ENCODE data around the gene RIPOR3.

The RIPOR3 gene, protein sequence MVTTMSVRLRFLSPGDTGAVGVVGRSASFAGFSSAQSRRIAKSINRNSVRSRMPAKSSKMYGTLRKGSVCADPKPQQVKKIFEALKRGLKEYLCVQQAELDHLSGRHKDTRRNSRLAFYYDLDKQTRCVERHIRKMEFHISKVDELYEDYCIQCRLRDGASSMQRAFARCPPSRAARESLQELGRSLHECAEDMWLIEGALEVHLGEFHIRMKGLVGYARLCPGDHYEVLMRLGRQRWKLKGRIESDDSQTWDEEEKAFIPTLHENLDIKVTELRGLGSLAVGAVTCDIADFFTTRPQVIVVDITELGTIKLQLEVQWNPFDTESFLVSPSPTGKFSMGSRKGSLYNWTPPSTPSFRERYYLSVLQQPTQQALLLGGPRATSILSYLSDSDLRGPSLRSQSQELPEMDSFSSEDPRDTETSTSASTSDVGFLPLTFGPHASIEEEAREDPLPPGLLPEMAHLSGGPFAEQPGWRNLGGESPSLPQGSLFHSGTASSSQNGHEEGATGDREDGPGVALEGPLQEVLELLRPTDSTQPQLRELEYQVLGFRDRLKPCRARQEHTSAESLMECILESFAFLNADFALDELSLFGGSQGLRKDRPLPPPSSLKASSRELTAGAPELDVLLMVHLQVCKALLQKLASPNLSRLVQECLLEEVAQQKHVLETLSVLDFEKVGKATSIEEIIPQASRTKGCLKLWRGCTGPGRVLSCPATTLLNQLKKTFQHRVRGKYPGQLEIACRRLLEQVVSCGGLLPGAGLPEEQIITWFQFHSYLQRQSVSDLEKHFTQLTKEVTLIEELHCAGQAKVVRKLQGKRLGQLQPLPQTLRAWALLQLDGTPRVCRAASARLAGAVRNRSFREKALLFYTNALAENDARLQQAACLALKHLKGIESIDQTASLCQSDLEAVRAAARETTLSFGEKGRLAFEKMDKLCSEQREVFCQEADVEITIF

DNA sequence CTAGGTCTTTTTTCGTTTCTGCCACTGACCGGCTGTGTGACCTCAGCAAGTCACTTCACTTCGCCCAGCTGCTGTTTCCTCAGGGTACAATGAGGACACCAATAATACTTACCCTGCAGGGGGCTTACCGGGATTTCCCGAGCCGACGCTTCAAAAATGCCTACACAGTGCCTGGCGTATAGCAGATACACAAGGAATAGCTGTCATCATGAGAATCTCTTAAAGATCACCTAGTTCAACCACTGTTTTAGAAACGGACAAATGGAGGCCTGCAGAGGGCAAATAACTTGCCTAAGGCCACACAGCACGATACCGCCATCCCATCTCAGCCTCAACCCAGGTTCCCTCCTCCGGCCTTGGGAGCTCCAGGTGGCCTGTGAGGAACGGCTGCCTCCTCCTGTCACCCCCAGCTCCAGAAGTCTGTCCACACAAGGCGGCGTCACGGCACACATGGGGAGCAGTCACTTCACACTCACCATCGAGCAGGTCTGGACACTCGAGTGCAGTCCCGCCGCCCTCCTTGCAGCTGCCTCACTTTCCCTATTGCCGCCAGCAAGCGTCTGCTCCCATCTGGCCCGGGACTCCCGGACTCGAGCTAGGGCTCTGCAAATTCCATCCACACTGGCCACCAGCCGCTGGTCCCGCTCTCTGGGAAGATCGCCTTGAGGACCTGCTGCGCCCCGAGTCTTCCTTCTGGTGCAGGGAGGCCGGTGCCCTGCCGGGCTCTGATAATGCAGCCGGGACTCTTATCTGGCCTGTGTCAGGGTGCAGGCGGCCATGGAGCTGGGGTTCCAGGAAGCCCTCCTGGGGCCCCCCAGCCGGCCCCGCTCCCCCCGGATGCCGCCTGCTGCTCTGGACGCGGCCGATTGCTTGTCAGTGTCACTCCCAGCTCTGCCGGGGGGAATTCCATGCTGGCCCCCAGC is at the start of gene RIPOR3:
RIPOR3 (minus strand) TSS at position 893 of the 923 bp plus-strand sequence; CDS start at position 479, 414 bp downstream.
- no peak for DNase-seq (ENCODE audit: low spot score)

DNA sequence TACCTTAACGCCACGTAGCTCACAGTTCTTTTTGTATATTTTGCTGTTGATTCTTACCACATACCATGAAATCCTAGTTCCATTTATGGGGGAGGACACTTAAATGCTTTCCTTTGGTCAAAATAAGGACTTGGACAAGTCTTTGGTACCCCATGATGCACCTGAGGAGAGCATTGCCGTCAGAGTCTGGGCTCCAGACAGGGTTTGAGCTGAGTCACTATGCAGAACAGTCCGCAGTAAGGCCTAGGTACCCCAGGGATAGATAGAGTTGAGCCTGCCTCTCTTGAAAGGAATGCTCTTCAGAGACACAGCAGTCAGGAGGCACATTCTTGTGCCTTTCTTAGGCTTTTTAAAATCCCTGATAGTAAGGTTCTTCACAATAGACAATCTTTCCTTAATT is 46.0 kb upstream of the RIPOR3 start:
- DNase-seq (ENCODE audit: low spot score), result no peak

GRCh38 chr20:50735813-50736212 is 44.5 kb upstream of the RIPOR3 start:
- no peak for DNase-seq (ENCODE audit: low spot score)

- no peak for DNase-seq (ENCODE audit: low spot score)
Measured at GRCh38 chr20:50734730-50735679, 43.7 kb upstream of the RIPOR3 start.

GRCh38 chr20:50733644-50734349 is 42.5 kb upstream of the RIPOR3 start:
- no peak for DNase-seq (ENCODE audit: low spot score)

- DNase-seq (ENCODE audit: low spot score), result peak; percentile 45
Measured at GRCh38 chr20:50731930-50732690, 40.8 kb upstream of the RIPOR3 start.

DNA sequence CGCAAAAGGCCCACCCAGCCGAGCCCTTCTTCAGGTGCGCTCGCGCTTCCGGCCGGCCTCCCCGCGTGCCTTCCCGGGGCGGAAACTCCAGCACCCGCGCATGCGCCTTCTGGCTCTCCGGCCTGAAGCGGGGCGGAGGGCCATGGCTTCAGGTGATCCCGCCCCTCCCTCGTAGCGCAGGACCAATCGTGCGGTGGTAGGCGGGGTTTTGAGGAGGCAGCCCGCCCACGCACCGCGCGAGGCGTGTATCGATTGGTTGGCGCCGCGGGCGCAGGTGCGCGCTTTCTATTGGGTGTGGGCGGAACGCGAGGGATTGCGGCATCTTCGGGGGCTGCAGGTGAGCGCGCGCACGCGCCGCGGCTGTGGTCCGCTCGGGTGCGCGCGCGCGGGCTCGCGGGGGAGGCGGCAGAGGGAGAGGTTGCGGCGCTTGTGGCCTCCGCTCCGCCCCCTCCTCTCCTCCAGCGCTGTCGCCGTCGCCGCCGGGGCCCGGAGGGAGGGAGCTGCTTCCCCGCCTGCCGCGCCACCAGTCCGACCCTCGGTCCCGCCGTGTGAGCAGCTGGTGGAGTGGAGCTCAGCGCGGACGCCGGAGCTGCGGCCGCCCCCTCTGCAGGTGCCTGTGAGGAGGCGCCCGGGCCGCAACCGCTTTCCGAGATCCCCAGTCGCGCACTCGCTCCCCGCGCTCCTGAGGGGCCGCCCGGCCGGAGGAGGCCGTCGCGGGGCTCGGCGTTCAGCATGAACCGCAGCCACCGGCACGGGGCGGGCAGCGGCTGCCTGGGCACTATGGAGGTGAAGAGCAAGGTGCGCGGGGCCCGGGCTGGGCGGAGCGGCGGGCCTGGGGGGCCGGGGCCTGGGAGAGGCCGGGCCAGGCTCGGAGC is 40.0 kb upstream of the RIPOR3 start, which contains the start of gene PARD6B:
PARD6B (plus strand) TSS at position 526 of the 875 bp plus-strand sequence; CDS start at position 733, 207 bp downstream.
- DNase-seq (ENCODE audit: low spot score), result peak; percentile 99

- DNase-seq (ENCODE audit: low spot score), result no peak
Measured at GRCh38 chr20:50730765-50731054, 39.4 kb upstream of the RIPOR3 start.

GRCh38 chr20:50729901-50730764 is 38.8 kb upstream of the RIPOR3 start:
- peak; percentile 21 for DNase-seq (ENCODE audit: low spot score)

DNA sequence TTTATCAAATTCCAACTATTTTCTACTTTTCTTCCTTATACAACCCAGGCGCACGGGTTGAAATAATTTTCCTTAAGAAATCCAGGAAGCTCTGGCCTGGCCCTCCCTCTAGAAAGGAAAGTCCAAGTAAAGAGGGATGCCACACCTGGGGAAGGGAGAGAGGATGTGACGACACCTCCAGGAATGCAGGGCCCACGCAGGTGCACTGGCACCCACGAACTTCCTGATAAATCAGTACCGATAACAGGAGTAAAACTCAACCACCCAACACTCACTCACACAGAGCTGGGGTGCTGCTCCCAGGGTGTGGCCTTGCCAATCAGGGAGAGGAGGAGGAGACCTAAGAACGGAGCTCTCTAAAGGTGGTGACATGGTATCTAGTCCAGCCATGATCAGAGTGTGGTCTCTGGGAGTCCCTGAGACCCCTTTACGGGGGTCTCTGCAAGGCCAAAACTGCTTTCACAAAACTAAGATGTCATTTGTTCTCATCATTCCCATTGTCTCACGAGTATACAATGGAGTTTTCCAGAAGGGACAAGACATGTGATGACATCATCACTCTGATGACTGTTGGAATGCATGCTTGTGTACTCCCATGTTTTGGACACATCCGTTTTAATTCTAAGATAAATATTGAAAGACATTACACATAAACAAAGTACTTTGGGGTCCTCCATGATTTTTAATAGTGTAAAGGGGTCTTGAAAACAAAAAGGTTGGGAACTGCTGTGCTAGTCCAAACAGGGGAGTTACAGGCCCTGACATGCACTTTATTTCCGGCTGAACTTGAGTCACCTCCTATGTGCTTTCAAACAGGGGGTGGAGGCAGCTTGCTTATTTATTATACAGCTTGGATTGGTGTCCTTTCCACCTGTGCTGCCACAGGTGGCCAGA is 37.9 kb upstream of the RIPOR3 start:
- no peak for DNase-seq (ENCODE audit: low spot score)

DNA sequence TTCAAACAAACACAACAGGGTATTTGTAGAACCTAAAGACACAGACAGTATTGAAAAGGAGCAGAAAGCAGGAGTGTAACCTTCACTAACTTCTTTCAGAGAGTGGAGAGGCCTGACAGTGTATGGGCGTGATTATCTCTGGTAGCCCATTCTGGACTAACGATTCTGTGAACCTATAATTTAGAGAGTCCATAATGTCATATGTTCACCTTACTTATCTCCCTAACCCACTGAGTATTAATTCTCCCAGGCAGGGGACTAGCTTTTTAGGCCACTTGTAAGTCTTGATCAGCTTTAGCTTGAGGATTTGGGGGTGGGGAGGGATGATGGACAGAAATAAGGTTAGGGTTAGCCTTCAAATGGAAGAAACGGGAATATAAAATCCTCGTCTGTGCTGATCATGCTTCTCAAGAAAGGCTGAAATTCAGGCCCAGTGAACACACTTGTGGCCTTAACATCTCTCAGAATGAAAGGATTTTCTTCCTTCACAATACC is 37.2 kb upstream of the RIPOR3 start:
- no peak for DNase-seq (ENCODE audit: low spot score)

GRCh38 chr20:50727792-50728485 is 36.6 kb upstream of the RIPOR3 start:
- no peak for DNase-seq (ENCODE audit: low spot score)

GRCh38 chr20:50726955-50727791 is 35.8 kb upstream of the RIPOR3 start:
- no peak for DNase-seq (ENCODE audit: low spot score)

DNA sequence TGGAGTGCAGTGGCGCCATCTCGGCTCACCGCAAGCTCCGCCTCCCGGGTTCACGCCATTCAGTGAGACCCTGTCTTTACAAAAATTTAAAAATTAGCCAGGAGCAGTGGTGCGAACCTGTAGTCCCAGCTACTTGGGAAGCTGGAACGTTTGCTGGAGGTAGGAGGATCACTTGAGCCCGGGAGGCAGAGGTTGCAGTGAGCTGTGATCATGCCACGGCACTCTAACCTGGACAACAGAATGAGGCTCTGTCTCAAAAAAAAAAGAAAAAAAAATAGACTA is 34.3 kb upstream of the RIPOR3 start:
- no peak for DNase-seq (ENCODE audit: low spot score)
